ENCODE data around the gene KLF16.

- TF ChIP-seq CTCF (IDR thresholded peaks at IDR 0.05; ENCODE audit: low read length) (no peak), EZH2 (optimal IDR thresholded peaks at IDR 0.05; ENCODE audit: low read depth, low read length) (no peak), EZH2phosphoT487 (IDR thresholded peaks at IDR 0.05; ENCODE audit: low read length) (no peak)
Measured at GRCh38 chr19:1837222-1837565, 26.2 kb downstream of the KLF16 start.

Data from MM.1S (cell line).